Brain microvascular endothelial cell (primary cell): Measurements from ENCODE around the gene LRRC4.

Source experiments
- DNase-seq: peaks from one replicate; pipeline ENCODE4 v3.0.0-alpha.2; 2020
- H3K27ac ChIP-seq: fragments of 250-450 bp; sonication (Bioruptor Pico); 2 replicates; pipeline ENCODE4 v1.5.1; 2020; ENCODE audit warnings: mild to moderate bottlenecking, moderate library complexity
- H3K27me3 ChIP-seq: fragments of 250-450 bp; sonication (Bioruptor Pico); replicated peaks from 2 replicates; pipeline ENCODE4 v1.5.1; 2020; ENCODE audit warnings: mild to moderate bottlenecking
- H3K36me3 ChIP-seq: fragments of 250-450 bp; sonication (Bioruptor Pico); replicated peaks from 2 replicates; pipeline ENCODE4 v1.5.1; 2020; ENCODE audit warnings: mild to moderate bottlenecking
- H3K4me3 ChIP-seq: 2 replicates; pipeline ENCODE4 v1.5.1; 2011; ENCODE audit warnings: low read depth, mild to moderate bottlenecking, control low read depth, low read length, moderate library complexity
- CTCF ChIP-seq: IDR thresholded peaks from 2 replicates; pipeline ENCODE4 v1.5.1; 2011; ENCODE audit warnings: low read depth, mild to moderate bottlenecking, moderate library complexity, low read length, control low read depth, inconsistent platforms; ENCODE audit errors: missing control alignments
- in situ Hi-C: cut with HindIII; loops from 2 replicates; pipeline ENCODE4 v1.10.0; 2017; ENCODE audit warnings: low sequenced_read_pairs, low pct_ligation_motif_present

Gene LRRC4

GRCh38 chr7:128039544-128039953 is 8.3 kb upstream of the LRRC4 start:
- in situ Hi-C loops, result no loop called here
- DNase-seq, result no peak
- Histone ChIP-seq H3K27ac (no peak overlapping the region), H3K27me3 (no peaks in the 10 kb centered on the region), H3K4me3 (no peak overlapping the region), H3K36me3 (peaks cover 9% of the 10 kb centered on the region)
- TF ChIP-seq CTCF, result no peak

- H3K27ac ChIP-seq, result no peak overlapping the region
- no peak overlapping the region for H3K4me3 ChIP-seq
- DNase-seq, result no peak
- H3K27me3 ChIP-seq, result no peaks in the 10 kb centered on the region
- TF ChIP-seq CTCF, result no peak
- in situ Hi-C loops, result no loop called here
- peaks cover 7% of the 10 kb centered on the region for H3K36me3 ChIP-seq
These were observed 6.8 kb upstream of the LRRC4 start for GRCh38 chr7:128037880-128038619.

- peak; percentile 14 for TF ChIP-seq CTCF
- Histone ChIP-seq H3K27ac (no peak overlapping the region), H3K36me3 (peaks cover 3% of the 10 kb centered on the region), H3K27me3 (no peaks in the 10 kb centered on the region), H3K4me3 (no peak overlapping the region)
- in situ Hi-C loops, result no loop called here
- DNase-seq, result no peak
These were observed 5.8 kb upstream of the LRRC4 start for GRCh38 chr7:128037081-128037480.

- Histone ChIP-seq H3K36me3 (peaks cover 3% of the 10 kb centered on the region), H3K27ac (no peak overlapping the region), H3K4me3 (no peak overlapping the region), H3K27me3 (no peaks in the 10 kb centered on the region)
- no peak for DNase-seq
- TF ChIP-seq CTCF, result no peak
- in situ Hi-C loops, result no loop called here
These were observed 5.1 kb upstream of the LRRC4 start for GRCh38 chr7:128036226-128036940.

- no peak overlapping the region for H3K4me3 ChIP-seq
- in situ Hi-C loops, result no loop called here
- H3K27ac ChIP-seq, result no peak overlapping the region
- TF ChIP-seq CTCF, result peak; percentile 77
- DNase-seq, result no peak
- peaks cover 3% of the 10 kb centered on the region for H3K36me3 ChIP-seq
- H3K27me3 ChIP-seq, result no peaks in the 10 kb centered on the region
These were observed 4.5 kb upstream of the LRRC4 start for GRCh38 chr7:128035712-128036111.
